Measurements from ENCODE around the gene ST6GALNAC3.

- TF ChIP-seq EZH2 (IDR thresholded peaks at IDR 0.05; ENCODE audit: low read length) (no peak), CTCF (optimal IDR thresholded peaks at IDR 0.05 in 1 of 3, IDR thresholded peaks at IDR 0.05 in 1 of 3, conservative IDR thresholded peaks at IDR 0.05 in 1 of 3; ENCODE audit: extremely low read depth in 1 of 3, insufficient read depth in 2 of 3, low read length in 3 of 3) (no peak)
Measured at GRCh38 chr1:76680651-76681050, 606.1 kb downstream of the ST6GALNAC3 start.

All from keratinocyte (primary cell).